Left renal pelvis (tissue), 4 donors: ENCODE data around the gene PRRT3. TPM values are rescaled to one million over a fixed set of nuclear protein-coding genes. Genes with fewer than 3 reads are reported as not detected.
"Not testable (repeated sequence)": the region's sequence is repeated elsewhere in the genome, so short reads cannot be mapped to it uniquely, and the experiment has no call there.

Source experiments
- DNase-seq, 4 donors: peaks; one replicate each; pipeline ENCODE4 v3.0.0-alpha.2; 2013; ENCODE audit warnings: low read depth in 4 of 4, low spot score in 3 of 4
- polyA plus RNA-seq, 4 donors: library from polyadenylated mRNA; unstranded; fragments of 120-200 nt; gene quantifications; one replicate each; pipeline ENCODE4 v1.2.1, GENCODE V29; 2013; ENCODE audit not compliant: insufficient read length in 4 of 4

PRRT3 gene
- polyA plus RNA-seq, 4 donors: 3.2 to 5.6 (median 3.6) TPM

GRCh38 chr3:9948586-9948985, 3.6 kb downstream of the PRRT3 start:
- DNase-seq: no peak

GRCh38 chr3:9947025-9947995, 4.9 kb downstream of the PRRT3 start:
- DNase-seq: peak in 3 of 4 donors; percentile 12 to 44 (median 37)

GRCh38 chr3:9946112-9947024, 5.8 kb downstream of the PRRT3 start:
- DNase-seq: peak; percentile 67 to 77 (median 74)

- no peak for DNase-seq
These were observed 6.8 kb downstream of the PRRT3 start for GRCh38 chr3:9945358-9945757.

- DNase-seq: no peak
These were observed 7.9 kb downstream of the PRRT3 start for GRCh38 chr3:9944271-9944670.

- no peak for DNase-seq
These were observed 9.1 kb downstream of the PRRT3 start for GRCh38 chr3:9942934-9943690.

- DNase-seq: no peak
These were observed 10.0 kb downstream of the PRRT3 start for GRCh38 chr3:9942164-9942563.

GRCh38 chr3:9940746-9941145, 11.5 kb downstream of the PRRT3 start:
- no peak for DNase-seq

GRCh38 chr3:9939906-9940305, 12.3 kb downstream of the PRRT3 start:
- not testable (repeated sequence) for DNase-seq

GRCh38 chr3:9938966-9939365, 13.2 kb downstream of the PRRT3 start:
- no peak for DNase-seq

- no peak for DNase-seq
These were observed 14.5 kb downstream of the PRRT3 start for GRCh38 chr3:9937486-9938238.

GRCh38 chr3:9935966-9936510, 16.2 kb downstream of the PRRT3 start:
- no peak for DNase-seq

GRCh38 chr3:9934993-9935392, 17.2 kb downstream of the PRRT3 start:
- DNase-seq: no peak

GRCh38 chr3:9934235-9934621, 18.0 kb downstream of the PRRT3 start:
- peak in 1 of 4 donors; percentile 18 for DNase-seq

GRCh38 chr3:9933561-9934234, 18.5 kb downstream of the PRRT3 start, which contains the start of gene CRELD1:
Gene CRELD1 (plus strand): TSS chr3:9933834. CDS start chr3:9934439, 605 bp downstream.
- DNase-seq: peak in 3 of 4 donors; percentile 84 to 87 (median 87)

GRCh38 chr3:9932843-9933560, 19.2 kb downstream of the PRRT3 start:
- peak in 1 of 4 donors; percentile 60 for DNase-seq

GRCh38 chr3:9932535-9932842, 19.7 kb downstream of the PRRT3 start:
- DNase-seq: no peak

- DNase-seq: no peak
These were observed 21.3 kb downstream of the PRRT3 start for GRCh38 chr3:9930804-9931418.
